ENCODE measurements around the gene SNX20. TPM values are rescaled to one million over a fixed set of nuclear protein-coding genes. Genes with fewer than 3 reads are reported as not detected.
A peak's percentile ranks its signal among the peaks of the same experiment; 100 is the strongest.

The SNX20 gene
- total RNA-seq, 1 experiment from 2014 or later = not detected

DNA sequence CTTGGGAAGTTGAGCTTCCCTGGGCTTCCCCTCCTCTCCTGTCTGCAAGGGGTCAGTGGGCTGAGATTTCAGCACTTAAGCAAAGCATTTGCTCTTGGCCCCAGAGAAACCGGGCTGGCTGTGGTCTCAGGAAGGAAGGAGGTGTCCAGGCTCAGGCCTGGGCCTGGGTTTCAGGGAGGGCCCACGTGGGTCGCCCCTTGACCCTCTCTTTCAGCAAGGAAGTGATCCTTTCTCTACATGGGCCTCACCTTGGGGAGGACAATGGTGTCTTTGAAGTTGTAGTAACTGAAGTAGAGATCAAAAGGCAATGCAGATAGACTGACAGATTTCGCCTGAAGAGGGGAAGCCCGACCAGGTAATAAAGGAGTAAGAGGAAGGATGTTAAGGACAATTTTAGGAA is 15.0 kb upstream of the SNX20 start:
- Mint-ChIP-seq H3K4me1 (ENCODE audit: insufficient read depth, unreplicated experiment) (peaks cover 49% of the 10 kb centered on the region), H3K27ac (ENCODE audit: low read depth, unreplicated experiment) (peak overlapping the region; percentile 97), H3K9me3 (ENCODE audit: unreplicated experiment) (no peaks in the 10 kb centered on the region), H3K27me3 (ENCODE audit: insufficient read depth, unreplicated experiment) (no peaks in the 10 kb centered on the region), H3K4me3 (ENCODE audit: unreplicated experiment) (no peak overlapping the region), H3K36me3 (ENCODE audit: insufficient read depth, unreplicated experiment) (peaks cover 12% of the 10 kb centered on the region)
- intact Hi-C loops (cut with micrococcal nuclease) = no loop called here
- DNase-seq (ENCODE audit: unreplicated experiment) = no peak
- ChIA-PET CTCF (interaction anchor here (0.7 to 2.6 kb wide), 7 partner anchors 9 to 321 kb away, joined by 4 to 9 read pairs (median 4); no protein-coding TSS in a partner anchor), POLR2A (interaction anchor here (1.0 to 2.7 kb wide), 5 partner anchors 22 to 335 kb away, joined by 3 to 29 read pairs (median 6); partner anchors contain the start of gene CYLD)
- BruUV-seq (replicated peaks) = TSS peak; percentile 71
- TF ChIP-seq, protein P1, sequence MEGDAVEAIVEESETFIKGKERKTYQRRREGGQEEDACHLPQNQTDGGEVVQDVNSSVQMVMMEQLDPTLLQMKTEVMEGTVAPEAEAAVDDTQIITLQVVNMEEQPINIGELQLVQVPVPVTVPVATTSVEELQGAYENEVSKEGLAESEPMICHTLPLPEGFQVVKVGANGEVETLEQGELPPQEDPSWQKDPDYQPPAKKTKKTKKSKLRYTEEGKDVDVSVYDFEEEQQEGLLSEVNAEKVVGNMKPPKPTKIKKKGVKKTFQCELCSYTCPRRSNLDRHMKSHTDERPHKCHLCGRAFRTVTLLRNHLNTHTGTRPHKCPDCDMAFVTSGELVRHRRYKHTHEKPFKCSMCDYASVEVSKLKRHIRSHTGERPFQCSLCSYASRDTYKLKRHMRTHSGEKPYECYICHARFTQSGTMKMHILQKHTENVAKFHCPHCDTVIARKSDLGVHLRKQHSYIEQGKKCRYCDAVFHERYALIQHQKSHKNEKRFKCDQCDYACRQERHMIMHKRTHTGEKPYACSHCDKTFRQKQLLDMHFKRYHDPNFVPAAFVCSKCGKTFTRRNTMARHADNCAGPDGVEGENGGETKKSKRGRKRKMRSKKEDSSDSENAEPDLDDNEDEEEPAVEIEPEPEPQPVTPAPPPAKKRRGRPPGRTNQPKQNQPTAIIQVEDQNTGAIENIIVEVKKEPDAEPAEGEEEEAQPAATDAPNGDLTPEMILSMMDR (IDR thresholded peaks at IDR 0.05; ENCODE audit: unreplicated experiment) = no peak

DNA sequence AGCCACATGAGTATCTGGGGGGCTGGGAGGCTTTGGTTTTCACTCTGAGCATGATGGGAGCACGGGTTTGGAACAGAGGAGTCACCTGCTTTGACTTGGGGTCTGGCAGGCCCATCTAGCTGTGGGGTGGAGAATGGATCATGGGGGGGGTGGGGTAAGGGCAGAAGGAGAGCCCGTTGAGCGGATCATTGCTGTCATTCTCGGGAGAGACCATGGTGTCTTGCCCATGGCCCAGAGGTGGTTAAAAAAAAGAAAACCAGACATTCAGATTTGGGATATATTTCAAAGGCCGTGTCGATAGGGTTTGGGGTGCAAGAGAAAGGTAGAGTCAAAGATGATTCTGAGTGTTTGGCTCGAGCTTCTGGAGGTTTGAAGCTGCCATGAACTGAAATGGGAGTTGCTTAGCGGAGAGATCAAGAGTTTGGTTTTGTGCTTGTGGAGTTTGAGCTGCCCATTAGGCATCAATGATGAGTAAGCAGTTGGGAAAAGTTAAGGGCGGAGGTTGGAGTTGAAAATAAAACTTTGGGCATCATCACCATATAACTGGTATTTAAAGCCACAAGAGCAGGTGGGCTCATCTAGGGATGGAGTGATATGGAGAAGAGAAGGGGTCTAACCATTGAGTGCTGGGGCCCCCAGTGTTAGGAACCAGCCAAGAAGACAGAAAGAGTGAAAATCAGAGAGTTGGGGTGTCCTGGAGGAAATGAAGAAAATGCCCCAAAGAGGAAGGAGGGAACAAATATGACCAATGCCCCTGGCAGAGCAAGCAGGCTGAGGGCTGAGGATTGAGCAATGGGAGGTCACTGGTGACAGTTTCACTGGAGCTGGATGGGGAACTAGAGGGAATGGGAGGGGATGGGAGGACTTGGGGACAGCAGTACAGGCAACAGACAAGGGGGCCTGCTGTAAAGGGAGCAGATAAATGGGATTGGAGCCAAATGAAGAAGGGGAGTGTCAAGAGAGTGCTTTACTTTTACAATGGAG is 14.2 kb upstream of the SNX20 start:
- BruUV-seq (replicated peaks) = no TSS peak
- ChIA-PET POLR2A (interaction anchor here (0.7 to 2.7 kb wide), 3 partner anchors 27 to 49 kb away, joined by 4 to 20 read pairs (median 4); no protein-coding TSS in a partner anchor), CTCF (interaction anchor here (0.5 to 2.6 kb wide), 9 partner anchors 20 to 342 kb away, joined by 3 to 9 read pairs (median 3); no protein-coding TSS in a partner anchor)
- H3K4me3 Mint-ChIP-seq (ENCODE audit: unreplicated experiment) = peak overlapping the region; percentile 8
- peaks cover 11% of the 10 kb centered on the region for H3K36me3 Mint-ChIP-seq (ENCODE audit: insufficient read depth, unreplicated experiment)
- intact Hi-C loops (cut with micrococcal nuclease) = no loop called here
- peak overlapping the region; percentile 97 for H3K27ac Mint-ChIP-seq (ENCODE audit: low read depth, unreplicated experiment)
- peaks cover 48% of the 10 kb centered on the region for H3K4me1 Mint-ChIP-seq (ENCODE audit: insufficient read depth, unreplicated experiment)
- H3K9me3 Mint-ChIP-seq (ENCODE audit: unreplicated experiment) = no peaks in the 10 kb centered on the region
- H3K27me3 Mint-ChIP-seq (ENCODE audit: insufficient read depth, unreplicated experiment) = no peaks in the 10 kb centered on the region
- TF ChIP-seq, protein P1 (IDR thresholded peaks at IDR 0.05; ENCODE audit: unreplicated experiment) = no peak
- no peak for DNase-seq (ENCODE audit: unreplicated experiment)

DNA sequence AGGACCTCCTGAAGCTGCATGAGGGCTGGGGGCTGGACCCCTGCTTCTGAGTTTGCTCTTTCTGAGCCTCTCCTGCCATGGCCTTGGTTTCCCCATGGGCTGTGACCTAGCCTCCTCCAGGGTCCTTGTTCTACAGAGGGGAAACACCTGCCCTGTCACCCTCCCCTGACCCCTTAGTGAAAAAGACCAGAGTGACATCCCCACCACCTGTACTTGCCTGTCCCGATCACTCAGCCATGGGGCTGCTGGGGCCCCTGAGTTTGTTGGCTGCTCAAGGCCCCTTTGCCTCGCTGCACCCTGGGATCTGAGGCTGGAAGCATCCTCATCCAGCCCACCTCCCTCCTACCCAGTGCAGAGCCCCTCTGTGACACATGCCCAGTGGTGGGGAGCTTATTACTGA is 13.1 kb upstream of the SNX20 start:
- no peak for DNase-seq (ENCODE audit: unreplicated experiment)
- H3K27me3 Mint-ChIP-seq (ENCODE audit: insufficient read depth, unreplicated experiment) = no peaks in the 10 kb centered on the region
- H3K36me3 Mint-ChIP-seq (ENCODE audit: insufficient read depth, unreplicated experiment) = no peaks in the 10 kb centered on the region
- CTCF ChIA-PET = interaction anchor here (0.5 to 2.6 kb wide), 7 partner anchors 19 to 341 kb away, joined by 3 to 9 read pairs (median 3); no protein-coding TSS in a partner anchor
- BruUV-seq (replicated peaks) = no TSS peak
- POLR2A ChIA-PET = interaction anchor here (0.7 to 1.4 kb wide), 3 partner anchors 28 to 1604 kb away, joined by 3 to 4 read pairs (median 3); no protein-coding TSS in a partner anchor
- H3K9me3 Mint-ChIP-seq (ENCODE audit: unreplicated experiment) = no peaks in the 10 kb centered on the region
- H3K27ac Mint-ChIP-seq (ENCODE audit: low read depth, unreplicated experiment) = no peak overlapping the region
- H3K4me3 Mint-ChIP-seq (ENCODE audit: unreplicated experiment) = peak overlapping the region; percentile 63
- TF ChIP-seq, protein P1 (IDR thresholded peaks at IDR 0.05; ENCODE audit: unreplicated experiment) = no peak
- peaks cover 42% of the 10 kb centered on the region for H3K4me1 Mint-ChIP-seq (ENCODE audit: insufficient read depth, unreplicated experiment)
- intact Hi-C loops (cut with micrococcal nuclease) = no loop called here
